Progenitor cell of endocrine pancreas (in vitro differentiated cells): ENCODE results near the gene AOAH. TPM values are rescaled to one million over a fixed set of nuclear protein-coding genes. Genes with fewer than 3 reads are reported as not detected.

ENCODE experiments used
- DNase-seq: peaks from one replicate; pipeline ENCODE4 v3.0.0; 2021; ENCODE audit warnings: low spot score; ENCODE audit not compliant: unreplicated experiment
- H3K27ac Mint-ChIP-seq: 2 replicates; pipeline ENCODE4 v1.8.0; 2021; ENCODE audit warnings: mild to moderate bottlenecking, moderate library complexity, mixed read lengths
- H3K27me3 Mint-ChIP-seq: 2 replicates; pipeline ENCODE4 v1.8.0; 2021; ENCODE audit warnings: mixed read lengths
- H3K36me3 Mint-ChIP-seq: 2 replicates; pipeline ENCODE4 v1.8.0; 2022; ENCODE audit warnings: mixed read lengths; ENCODE audit not compliant: insufficient read depth
- H3K4me1 Mint-ChIP-seq: 2 replicates; pipeline ENCODE4 v1.8.0; 2021; ENCODE audit warnings: low read depth, mixed read lengths
- H3K4me3 Mint-ChIP-seq: 2 replicates; pipeline ENCODE4 v1.8.0; 2021; ENCODE audit warnings: low read depth, mild to moderate bottlenecking, moderate library complexity, mixed read lengths
- H3K9me3 Mint-ChIP-seq: 2 replicates; pipeline ENCODE4 v1.8.0; 2021; ENCODE audit warnings: low read depth, mixed read lengths
- total RNA-seq: library from RNA; stranded (reverse); gene quantifications from 2 replicates; pipeline ENCODE4 v1.2.1, GENCODE V29; 2021
- TF ChIP-seq, protein P1 (sequence below): fragments of 200-600 bp; sonication (generic); IDR thresholded peaks from one replicate; pipeline ENCODE4 v1.5.0; 2021; ENCODE audit warnings: antibody characterized with exemption, mild to moderate bottlenecking; ENCODE audit not compliant: unreplicated experiment

AOAH gene
- total RNA-seq, 1 donor from 2014 or later, result 3.3 TPM

DNA sequence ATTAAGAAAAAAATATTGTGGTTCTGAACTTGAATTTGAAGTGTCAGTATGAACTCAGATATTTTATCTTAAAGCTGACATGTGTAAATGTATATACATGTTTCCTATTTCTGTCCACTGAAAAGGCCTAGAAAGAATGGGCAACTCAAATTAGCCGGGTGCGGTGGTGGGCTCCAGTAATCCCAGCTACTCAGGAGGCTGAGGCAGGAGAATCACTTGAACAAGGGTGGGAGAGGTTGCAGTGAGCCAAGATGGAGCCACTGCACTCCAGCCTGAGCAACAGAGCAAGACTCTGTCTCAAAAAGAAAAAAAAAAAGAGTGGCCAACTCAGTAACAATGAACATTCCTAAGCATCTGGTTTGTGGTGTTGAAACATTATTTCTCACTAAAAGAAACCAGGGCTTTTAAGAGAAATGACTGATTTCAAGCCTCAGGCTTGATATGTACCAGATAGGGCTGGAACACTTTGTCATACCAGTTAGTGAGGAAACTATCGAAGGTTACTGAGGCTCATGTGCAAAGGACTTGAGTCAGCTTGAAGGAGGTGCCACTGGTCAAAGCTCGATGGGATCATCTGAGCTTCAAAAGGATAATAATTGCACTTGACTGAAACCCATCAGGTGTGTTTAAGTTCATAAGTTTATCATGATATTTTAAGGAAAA, 40.5 kb downstream of the AOAH start:
- Mint-ChIP-seq H3K4me1 (peaks cover 18% of the 10 kb centered on the region), H3K27me3 (no peaks in the 10 kb centered on the region), H3K4me3 (no peak overlapping the region), H3K36me3 (no peaks in the 10 kb centered on the region), H3K27ac (no peak overlapping the region), H3K9me3 (peaks cover 3% of the 10 kb centered on the region)
- TF ChIP-seq, protein P1, sequence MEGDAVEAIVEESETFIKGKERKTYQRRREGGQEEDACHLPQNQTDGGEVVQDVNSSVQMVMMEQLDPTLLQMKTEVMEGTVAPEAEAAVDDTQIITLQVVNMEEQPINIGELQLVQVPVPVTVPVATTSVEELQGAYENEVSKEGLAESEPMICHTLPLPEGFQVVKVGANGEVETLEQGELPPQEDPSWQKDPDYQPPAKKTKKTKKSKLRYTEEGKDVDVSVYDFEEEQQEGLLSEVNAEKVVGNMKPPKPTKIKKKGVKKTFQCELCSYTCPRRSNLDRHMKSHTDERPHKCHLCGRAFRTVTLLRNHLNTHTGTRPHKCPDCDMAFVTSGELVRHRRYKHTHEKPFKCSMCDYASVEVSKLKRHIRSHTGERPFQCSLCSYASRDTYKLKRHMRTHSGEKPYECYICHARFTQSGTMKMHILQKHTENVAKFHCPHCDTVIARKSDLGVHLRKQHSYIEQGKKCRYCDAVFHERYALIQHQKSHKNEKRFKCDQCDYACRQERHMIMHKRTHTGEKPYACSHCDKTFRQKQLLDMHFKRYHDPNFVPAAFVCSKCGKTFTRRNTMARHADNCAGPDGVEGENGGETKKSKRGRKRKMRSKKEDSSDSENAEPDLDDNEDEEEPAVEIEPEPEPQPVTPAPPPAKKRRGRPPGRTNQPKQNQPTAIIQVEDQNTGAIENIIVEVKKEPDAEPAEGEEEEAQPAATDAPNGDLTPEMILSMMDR, result no peak
- no peak for DNase-seq

DNA sequence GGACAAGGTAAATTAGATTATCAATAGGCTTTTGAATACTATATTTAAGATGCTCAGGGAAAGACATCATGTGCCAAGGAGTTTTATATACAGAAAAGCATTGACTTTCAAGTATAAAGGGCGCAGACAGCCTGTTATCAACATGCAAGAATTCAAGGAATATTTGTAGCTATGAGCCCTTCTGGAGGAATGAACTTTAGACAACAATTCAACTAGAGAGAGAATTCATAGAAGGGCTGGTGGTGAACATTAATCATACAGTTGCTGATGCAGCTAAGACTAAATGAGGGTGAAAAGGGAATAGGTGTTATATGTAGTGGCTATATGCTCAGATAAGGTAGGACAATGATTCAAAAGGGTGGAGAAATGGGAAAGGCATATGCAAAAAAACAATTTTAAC, 41.2 kb downstream of the AOAH start:
- no peaks in the 10 kb centered on the region for H3K27me3 Mint-ChIP-seq
- H3K36me3 Mint-ChIP-seq, result no peaks in the 10 kb centered on the region
- no peak overlapping the region for H3K27ac Mint-ChIP-seq
- peaks cover 3% of the 10 kb centered on the region for H3K9me3 Mint-ChIP-seq
- peaks cover 18% of the 10 kb centered on the region for H3K4me1 Mint-ChIP-seq
- no peak overlapping the region for H3K4me3 Mint-ChIP-seq
- no peak for DNase-seq
- TF ChIP-seq, protein P1, result no peak

DNA sequence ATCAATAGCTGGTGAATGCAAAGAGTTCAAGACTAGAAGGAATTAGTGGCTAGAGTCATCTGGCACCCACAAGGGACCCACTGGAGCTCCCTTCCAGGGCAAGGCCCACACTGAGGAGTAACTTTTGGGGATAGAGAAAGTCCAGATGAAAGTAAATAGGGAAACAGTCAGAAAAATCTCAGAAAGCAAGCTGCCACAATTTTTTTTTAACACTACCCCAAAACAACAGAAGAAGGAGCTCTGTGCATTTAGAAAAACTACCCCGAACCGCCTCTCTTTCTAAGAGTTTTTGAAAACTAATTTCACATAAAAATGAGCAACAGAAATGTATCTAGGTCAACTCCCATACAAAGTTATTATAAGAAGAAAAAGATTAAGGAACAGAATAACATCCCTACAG, 42.2 kb downstream of the AOAH start:
- no peak overlapping the region for H3K27ac Mint-ChIP-seq
- peaks cover 18% of the 10 kb centered on the region for H3K4me1 Mint-ChIP-seq
- DNase-seq, result no peak
- H3K4me3 Mint-ChIP-seq, result no peak overlapping the region
- no peaks in the 10 kb centered on the region for H3K27me3 Mint-ChIP-seq
- TF ChIP-seq, protein P1, result no peak
- peaks cover 3% of the 10 kb centered on the region for H3K9me3 Mint-ChIP-seq
- H3K36me3 Mint-ChIP-seq, result no peaks in the 10 kb centered on the region

DNA sequence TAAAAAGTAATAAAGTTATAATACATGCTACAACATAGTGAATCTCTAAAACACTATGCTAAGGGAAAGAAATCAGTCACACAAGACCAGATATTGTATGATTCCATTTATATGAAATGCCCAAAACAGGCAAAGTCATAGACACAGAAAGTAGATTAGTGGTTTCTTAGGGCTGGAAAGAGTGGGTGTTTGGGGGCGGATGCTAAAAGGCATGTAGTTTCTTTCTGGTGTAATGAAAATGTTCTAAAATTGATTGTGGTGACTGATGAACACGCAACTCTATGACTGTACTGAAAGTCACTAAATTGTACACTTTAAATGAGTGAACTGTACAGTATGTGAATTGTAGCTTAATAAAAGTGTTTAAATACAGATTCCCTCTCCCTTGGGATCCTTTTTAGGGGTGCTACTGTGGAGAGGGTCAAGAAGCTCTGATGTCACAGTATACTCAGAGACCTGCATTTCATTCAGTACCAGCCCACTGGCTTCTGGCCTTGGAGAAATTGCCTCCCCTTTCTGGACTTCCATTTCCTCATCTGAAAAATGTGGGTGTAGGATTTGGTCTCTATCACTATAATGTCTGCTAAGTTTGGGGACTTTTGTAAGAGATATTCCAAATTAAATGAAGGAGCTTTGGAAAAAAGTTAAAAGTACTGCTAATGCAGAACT, 46.4 kb downstream of the AOAH start:
- no peaks in the 10 kb centered on the region for H3K36me3 Mint-ChIP-seq
- H3K4me1 Mint-ChIP-seq, result peaks cover 9% of the 10 kb centered on the region
- TF ChIP-seq, protein P1, result no peak
- no peaks in the 10 kb centered on the region for H3K27me3 Mint-ChIP-seq
- no peak overlapping the region for H3K4me3 Mint-ChIP-seq
- no peak for DNase-seq
- H3K9me3 Mint-ChIP-seq, result peaks cover 3% of the 10 kb centered on the region
- no peak overlapping the region for H3K27ac Mint-ChIP-seq

DNA sequence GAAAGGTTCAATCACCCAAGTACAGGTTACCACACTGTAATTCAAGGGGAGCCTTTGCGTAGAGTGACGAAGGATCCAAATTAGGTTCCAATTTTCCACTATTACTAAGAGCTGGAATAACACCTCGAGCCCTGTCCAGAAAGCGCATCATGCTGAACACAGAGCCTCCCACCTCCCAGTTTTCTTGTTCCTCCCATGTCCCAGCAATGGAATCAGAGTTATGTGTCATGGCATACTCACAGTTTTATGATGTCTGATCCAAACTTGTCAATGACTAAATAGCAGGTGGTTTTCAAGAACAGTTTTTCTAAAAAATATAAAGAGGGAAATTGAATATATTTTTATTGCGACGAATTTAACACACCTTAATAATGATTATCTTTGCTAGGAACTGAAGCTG, 50.6 kb downstream of the AOAH start:
- H3K9me3 Mint-ChIP-seq, result peaks cover 3% of the 10 kb centered on the region
- no peak for DNase-seq
- TF ChIP-seq, protein P1, result no peak
- peaks cover 2% of the 10 kb centered on the region for H3K36me3 Mint-ChIP-seq
- no peak overlapping the region for H3K4me3 Mint-ChIP-seq
- H3K4me1 Mint-ChIP-seq, result peaks cover 5% of the 10 kb centered on the region
- no peak overlapping the region for H3K27ac Mint-ChIP-seq
- no peaks in the 10 kb centered on the region for H3K27me3 Mint-ChIP-seq
